HG03354 (cell line): ENCODE results near the gene NXPH1.

Experiments used
- ATAC-seq: cut with Tn5 transposase; IDR thresholded peaks from one replicate; pipeline ENCODE4 v1.9.1; 2021; ENCODE audit warnings: mild to moderate bottlenecking; ENCODE audit not compliant: unreplicated experiment, poor library complexity, severe bottlenecking

The NXPH1 gene

DNA sequence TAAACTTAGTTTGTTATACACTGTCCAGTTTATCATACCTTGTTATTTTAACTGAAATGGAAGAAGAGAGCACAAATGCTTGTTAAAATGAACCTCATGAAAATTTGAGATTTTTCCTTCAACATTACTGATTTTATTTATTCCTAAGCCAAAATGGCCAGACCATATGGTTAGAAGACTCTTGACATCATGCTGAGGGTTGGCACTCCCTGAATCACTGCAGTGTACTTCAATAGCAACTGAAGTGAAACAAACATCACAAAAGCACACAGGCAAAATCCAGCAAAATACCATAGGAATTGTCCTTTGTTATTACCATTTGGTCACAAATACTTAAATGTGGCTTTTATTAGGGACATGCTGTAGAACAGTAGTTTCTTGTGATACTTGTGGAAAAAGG lies 347.8 kb downstream of the NXPH1 start:
- ATAC-seq, result no peak

DNA sequence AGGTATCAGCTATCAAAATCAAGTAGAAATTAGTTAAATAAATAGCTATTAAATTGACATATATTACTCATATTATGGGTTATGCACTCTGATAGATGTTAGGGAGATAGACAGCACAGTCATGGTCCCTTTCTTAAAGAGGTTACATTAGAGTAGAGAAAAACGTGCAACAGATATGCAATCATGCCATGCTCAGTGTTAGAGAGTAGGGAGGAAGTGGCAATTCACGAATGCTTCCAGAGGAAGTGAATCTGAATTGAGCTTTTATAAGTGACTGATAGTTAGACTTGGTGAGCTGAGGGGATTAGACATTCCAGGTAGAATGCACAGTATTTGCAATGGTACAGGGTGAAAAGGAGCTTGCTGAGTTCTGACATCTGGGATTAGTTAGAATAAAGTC lies 349.8 kb downstream of the NXPH1 start:
- ATAC-seq, result no peak

DNA sequence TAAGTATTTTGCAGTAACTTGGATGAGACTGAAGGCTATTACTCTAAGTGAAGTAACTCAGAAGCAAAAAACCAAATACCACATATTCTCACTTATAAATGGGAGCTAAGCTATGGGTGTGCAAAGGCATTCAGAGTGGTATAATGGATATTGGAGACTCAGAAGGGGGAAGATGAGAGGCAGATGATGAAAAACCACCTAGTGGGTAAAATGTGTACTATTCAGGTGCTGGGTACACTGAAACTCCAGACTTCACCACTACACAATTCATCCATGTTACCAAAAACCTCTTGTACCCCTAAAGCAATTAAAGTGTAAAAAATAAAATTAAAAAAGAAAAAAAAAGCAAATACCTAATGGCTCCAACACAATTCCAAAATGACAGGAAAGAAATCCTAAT lies 351.7 kb downstream of the NXPH1 start:
- no peak for ATAC-seq

DNA sequence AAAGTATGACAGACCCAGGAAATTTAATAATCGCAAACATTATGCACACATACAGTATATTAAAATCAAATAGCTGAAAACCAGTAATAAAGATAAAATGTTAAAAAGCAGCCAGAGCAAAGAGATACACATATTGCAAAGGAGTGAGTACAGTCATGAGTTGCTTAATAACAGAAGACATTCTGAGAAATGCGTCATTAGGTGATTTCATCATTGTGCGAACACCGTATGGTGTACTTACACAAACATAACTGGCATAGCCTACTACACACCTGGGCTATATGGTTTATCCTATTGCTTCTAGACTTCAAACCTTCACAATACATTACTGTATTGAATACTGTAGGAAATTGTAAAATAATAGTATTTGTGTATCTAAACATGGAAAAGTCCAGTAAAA lies 367.6 kb downstream of the NXPH1 start:
- ATAC-seq, result no peak
